ENCODE data around the gene GPR84. TPM values are rescaled to one million over a fixed set of nuclear protein-coding genes. Genes with fewer than 3 reads are reported as not detected.
A peak's percentile ranks its signal among the peaks of the same experiment; 100 is the strongest.

The GPR84 gene
- total and polyA plus RNA-seq, 2 of the 13 experiments (the other 11 are each of a cell fraction or from before 2014, with no cell fraction given): not detected

DNA sequence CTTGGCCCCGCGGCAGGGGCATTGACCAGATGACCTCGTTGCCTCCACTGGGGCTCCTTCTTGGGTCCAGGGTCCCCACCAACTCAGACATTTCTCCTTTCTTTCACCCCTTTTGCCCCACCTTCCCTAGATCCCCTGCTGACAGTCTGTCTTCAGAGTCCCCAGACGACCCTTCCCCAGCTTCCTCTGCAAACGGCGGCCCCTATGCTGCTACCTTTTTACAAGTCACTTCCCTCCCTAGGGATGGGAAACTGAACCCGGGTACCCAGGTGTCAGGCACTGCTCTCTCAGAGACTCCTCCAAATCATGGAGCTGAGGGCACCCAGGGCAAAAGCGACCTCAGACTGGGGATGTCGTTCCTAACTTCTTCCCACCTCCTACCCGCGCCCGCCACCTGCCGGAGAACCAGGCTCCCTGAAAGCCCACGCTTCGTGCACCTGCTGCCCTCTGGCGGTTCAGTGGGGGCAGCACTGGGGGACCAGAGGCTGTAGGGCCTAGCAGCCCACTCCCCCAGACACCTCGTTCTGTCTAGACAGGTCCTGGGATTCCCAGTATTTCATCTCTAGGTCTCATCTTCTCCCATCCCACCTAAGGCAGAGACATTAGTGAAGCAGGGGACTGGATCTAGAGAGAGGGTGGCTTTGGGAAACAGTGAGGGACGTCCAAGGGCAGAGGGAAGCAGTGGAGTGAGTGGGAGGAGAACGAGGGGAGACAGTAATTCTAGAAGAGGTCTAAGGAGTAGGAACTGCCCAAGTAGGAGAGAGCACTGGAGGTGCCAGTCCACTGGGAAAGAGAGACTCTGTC, 15.3 kb upstream of the GPR84 start (continued):
- TF ChIP-seq HNRNPL (IDR thresholded peaks at IDR 0.05; ENCODE audit: low read depth, low read length): no peak
- peak; percentile 32; the same call in 1 of the 2 replicates for TF ChIP-seq MIXL1 (CRISPR knock-in tag; IDR thresholded peaks at IDR 0.05)
- TF ChIP-seq, protein P1, sequence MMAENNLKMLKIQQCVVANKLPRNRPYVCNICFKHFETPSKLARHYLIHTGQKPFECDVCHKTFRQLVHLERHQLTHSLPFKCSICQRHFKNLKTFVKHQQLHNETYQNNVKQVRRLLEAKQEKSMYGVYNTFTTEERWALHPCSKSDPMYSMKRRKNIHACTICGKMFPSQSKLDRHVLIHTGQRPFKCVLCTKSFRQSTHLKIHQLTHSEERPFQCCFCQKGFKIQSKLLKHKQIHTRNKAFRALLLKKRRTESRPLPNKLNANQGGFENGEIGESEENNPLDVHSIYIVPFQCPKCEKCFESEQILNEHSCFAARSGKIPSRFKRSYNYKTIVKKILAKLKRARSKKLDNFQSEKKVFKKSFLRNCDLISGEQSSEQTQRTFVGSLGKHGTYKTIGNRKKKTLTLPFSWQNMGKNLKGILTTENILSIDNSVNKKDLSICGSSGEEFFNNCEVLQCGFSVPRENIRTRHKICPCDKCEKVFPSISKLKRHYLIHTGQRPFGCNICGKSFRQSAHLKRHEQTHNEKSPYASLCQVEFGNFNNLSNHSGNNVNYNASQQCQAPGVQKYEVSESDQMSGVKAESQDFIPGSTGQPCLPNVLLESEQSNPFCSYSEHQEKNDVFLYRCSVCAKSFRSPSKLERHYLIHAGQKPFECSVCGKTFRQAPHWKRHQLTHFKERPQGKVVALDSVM (CRISPR knock-in tag; IDR thresholded peaks at IDR 0.05): no peak
- peak; percentile 74; the same call in 1 of the 2 replicates for TF ChIP-seq ZBTB7B (CRISPR knock-in tag; IDR thresholded peaks at IDR 0.05)
- TF ChIP-seq SP2 (CRISPR knock-in tag; IDR thresholded peaks at IDR 0.05): no peak
- TF ChIP-seq ZNF589 (CRISPR knock-in tag; conservative IDR thresholded peaks at IDR 0.05): no peak
- TF ChIP-seq MTERF4 (CRISPR knock-in tag; IDR thresholded peaks at IDR 0.05): no peak
- TF ChIP-seq NFATC3 (CRISPR knock-in tag; IDR thresholded peaks at IDR 0.05): no peak
- TF ChIP-seq GMEB2 (CRISPR knock-in tag; IDR thresholded peaks at IDR 0.05; ENCODE audit: low read depth): no peak
- peak; percentile 43; the same call in 1 of the 2 replicates for TF ChIP-seq FIP1L1 (IDR thresholded peaks at IDR 0.05; ENCODE audit: borderline replicate concordance, insufficient read depth, low read depth, low read length)
- TF ChIP-seq ZNF180 (CRISPR knock-in tag; IDR thresholded peaks at IDR 0.05; ENCODE audit: borderline replicate concordance, low read depth): no peak
- peak; percentile 78; the same call in 1 of the 2 replicates for TF ChIP-seq ZNF556 (CRISPR knock-in tag; IDR thresholded peaks at IDR 0.05; ENCODE audit: borderline replicate concordance)
- TF ChIP-seq, protein P2, sequence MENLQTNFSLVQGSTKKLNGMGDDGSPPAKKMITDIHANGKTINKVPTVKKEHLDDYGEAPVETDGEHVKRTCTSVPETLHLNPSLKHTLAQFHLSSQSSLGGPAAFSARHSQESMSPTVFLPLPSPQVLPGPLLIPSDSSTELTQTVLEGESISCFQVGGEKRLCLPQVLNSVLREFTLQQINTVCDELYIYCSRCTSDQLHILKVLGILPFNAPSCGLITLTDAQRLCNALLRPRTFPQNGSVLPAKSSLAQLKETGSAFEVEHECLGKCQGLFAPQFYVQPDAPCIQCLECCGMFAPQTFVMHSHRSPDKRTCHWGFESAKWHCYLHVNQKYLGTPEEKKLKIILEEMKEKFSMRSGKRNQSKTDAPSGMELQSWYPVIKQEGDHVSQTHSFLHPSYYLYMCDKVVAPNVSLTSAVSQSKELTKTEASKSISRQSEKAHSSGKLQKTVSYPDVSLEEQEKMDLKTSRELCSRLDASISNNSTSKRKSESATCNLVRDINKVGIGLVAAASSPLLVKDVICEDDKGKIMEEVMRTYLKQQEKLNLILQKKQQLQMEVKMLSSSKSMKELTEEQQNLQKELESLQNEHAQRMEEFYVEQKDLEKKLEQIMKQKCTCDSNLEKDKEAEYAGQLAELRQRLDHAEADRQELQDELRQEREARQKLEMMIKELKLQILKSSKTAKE (CRISPR knock-in tag; IDR thresholded peaks at IDR 0.05; ENCODE audit: borderline replicate concordance): 0 out of 2 replicates have a peak, but pooled peaks have one; percentile 15
- no peak for TF ChIP-seq TRAFD1 (CRISPR knock-in tag; IDR thresholded peaks at IDR 0.05; ENCODE audit: borderline replicate concordance)
- TF ChIP-seq ZSCAN21 (CRISPR knock-in tag; IDR thresholded peaks at IDR 0.05; ENCODE audit: borderline replicate concordance): no peak; the same call in 1 of the 2 replicates
- TF ChIP-seq HCFC1 (IDR thresholded peaks at IDR 0.05; ENCODE audit: low read depth, low read length): 0 out of 2 replicates have a peak, but pooled peaks have one; percentile 29
- peak; percentile 73 for TF ChIP-seq PATZ1 (CRISPR knock-in tag; IDR thresholded peaks at IDR 0.05)
